Iris pigment epithelial cell (primary cell): ENCODE results near the gene LEPR.

Experiments
- DNase-seq: peaks from one replicate; pipeline ENCODE4 v3.0.0-alpha.2; 2011; ENCODE audit warnings: low read depth

The LEPR gene

GRCh38 chr1:65409816-65410326, 10.6 kb upstream of the LEPR start:
- no peak for DNase-seq

- DNase-seq: no peak
Observed at GRCh38 chr1:65412256-65412983, 8.0 kb upstream of the LEPR start.

- peak; percentile 59 for DNase-seq
Observed at GRCh38 chr1:65412984-65413375, 7.5 kb upstream of the LEPR start.

- DNase-seq: no peak
Observed at GRCh38 chr1:65414538-65414937, 5.9 kb upstream of the LEPR start.

- no peak for DNase-seq
Observed at GRCh38 chr1:65416767-65417166, 3.7 kb upstream of the LEPR start.

GRCh38 chr1:65417729-65418128, 2.7 kb upstream of the LEPR start:
- no peak for DNase-seq

- no peak for DNase-seq
Observed at GRCh38 chr1:65418522-65419185, 1.8 kb upstream of the LEPR start.

- DNase-seq: peak; percentile 98
Observed at GRCh38 chr1:65419681-65420589, 533 bp upstream of the LEPR start.

- peak; percentile 45 for DNase-seq
Observed at GRCh38 chr1:65421351-65422025, 1.0 kb downstream of the LEPR start.

- DNase-seq: peak; percentile 71
Observed at GRCh38 chr1:65422241-65423203, 2.1 kb downstream of the LEPR start.

- peak; percentile 96 for DNase-seq
Observed at GRCh38 chr1:65423884-65424572, 3.6 kb downstream of the LEPR start.

- DNase-seq: peak; percentile 28
Observed at GRCh38 chr1:65424573-65424889, 4.1 kb downstream of the LEPR start.

GRCh38 chr1:65425006-65425405, 4.5 kb downstream of the LEPR start:
- DNase-seq: no peak

- peak; percentile 88 for DNase-seq
Observed at GRCh38 chr1:65425697-65426096, 5.2 kb downstream of the LEPR start.

GRCh38 chr1:65429078-65429477, 8.6 kb downstream of the LEPR start:
- DNase-seq: no peak

GRCh38 chr1:65429806-65430205, 9.3 kb downstream of the LEPR start:
- peak; percentile 91 for DNase-seq

- DNase-seq: peak; percentile 59
Observed at GRCh38 chr1:65431111-65431705, 10.7 kb downstream of the LEPR start.

- DNase-seq: no peak
Observed at GRCh38 chr1:65432918-65433317, 12.4 kb downstream of the LEPR start.

- no peak for DNase-seq
Observed at GRCh38 chr1:65434255-65434654, 13.8 kb downstream of the LEPR start.

GRCh38 chr1:65434760-65435159, 14.3 kb downstream of the LEPR start:
- no peak for DNase-seq
